Tibial nerve (tissue), 4 donors: ENCODE measurements around the gene IMP3. TPM values are rescaled to one million over a fixed set of nuclear protein-coding genes. Genes with fewer than 3 reads are reported as not detected.

Source experiments
- DNase-seq, 2 donors: peaks; one replicate each; pipeline ENCODE4 v3.0.0-alpha.2; 2019; ENCODE audit warnings: low spot score in 2 of 2
- H3K27ac ChIP-seq, 4 donors: fragments of 200-600 bp; sonication (generic) in 3 of 4; one replicate each; pipeline ENCODE4 v1.5.1; 2017 to 2019; ENCODE audit warnings: mild to moderate bottlenecking in 1 of 4
- H3K27me3 ChIP-seq, 2 donors: fragments of 200-600 bp; sonication (generic) in 1 of 2; one replicate each; pipeline versions ENCODE4 v1.5.1 to v1.6.0; 2017 to 2019
- H3K36me3 ChIP-seq, 3 donors: fragments of 200-600 bp; sonication (generic); one replicate each; pipeline ENCODE4 v1.5.1; 2018 to 2019
- H3K4me1 ChIP-seq, 4 donors: fragments of 200-600 bp; sonication (generic) in 3 of 4; one replicate each; pipeline ENCODE4 v1.5.1; 2017 to 2019
- H3K4me3 ChIP-seq, 4 donors: fragments of 200-600 bp; sonication (generic) in 3 of 4; one replicate each; pipeline ENCODE4 v1.5.1; 2017 to 2019; ENCODE audit warnings: mild to moderate bottlenecking in 1 of 4, moderate library complexity in 1 of 4
- H3K9me3 ChIP-seq, 4 donors: fragments of 200-600 bp; sonication (generic) in 3 of 4; one replicate each; pipeline ENCODE4 v1.5.1; 2017 to 2019
- CTCF ChIP-seq, 5 experiments: fragments of 200-600 bp in 3 of 5; fragments of 450-650 bp in 2 of 5; sonication (generic) in 3 of 5; IDR thresholded peaks; one replicate each; pipeline ENCODE4 v1.5.1; 2016 to 2019; ENCODE audit warnings: antibody characterized with exemption in 5 of 5, mild to moderate bottlenecking in 3 of 5, moderate library complexity in 2 of 5
- EP300 ChIP-seq, 2 donors: sonication (generic); formaldehyde crosslinking; IDR thresholded peaks; one replicate each; pipeline ENCODE4 v1.6.1; 2017; ENCODE audit warnings: antibody characterized with exemption in 2 of 2, mild to moderate bottlenecking in 1 of 2
- POLR2A ChIP-seq, 2 donors: fragments of 450-650 bp; IDR thresholded peaks; one replicate each; pipeline ENCODE4 v1.6.1; 2017; ENCODE audit warnings: antibody characterized with exemption in 2 of 2, mild to moderate bottlenecking in 2 of 2, moderate library complexity in 2 of 2
- WGBS, 2 donors: methylation state at CpG; one replicate each; pipeline ENCODE4 v1.1.5; 2018; 5-methylcytosine and 5-hydroxymethylcytosine counted together
- total RNA-seq, 4 donors: library from RNA; depleted of rRNA; stranded (reverse); fragments of >200 nt; gene quantifications; one replicate each; pipeline ENCODE4 v1.1.0, GENCODE V29; 2016

Gene IMP3
- total RNA-seq, 4 donors from 2014 or later = 163 to 179 (median 170) TPM

GRCh38 chr15:75676688-75677464, 36.9 kb upstream of the IMP3 start:
- WGBS, 2 donors = 83 to 90% methylated on average over 21 to 22 of the region's 30 CpGs
- no peaks in the 10 kb centered on the region for H3K9me3 ChIP-seq
- no peak for DNase-seq
- peaks cover 0 to 63% (median 2%) of the 10 kb centered on the region in 3 donors for H3K36me3 ChIP-seq
- no peak for TF ChIP-seq CTCF (IDR thresholded peaks at IDR 0.05)
- no peak for TF ChIP-seq POLR2A (IDR thresholded peaks at IDR 0.05)
- no peak for TF ChIP-seq EP300 (IDR thresholded peaks at IDR 0.05)
- no peaks in the 10 kb centered on the region for H3K27me3 ChIP-seq
- no peak overlapping the region for H3K4me3 ChIP-seq
- H3K27ac ChIP-seq = no peak overlapping the region
- peaks cover 0 to 48% (median 28%) of the 10 kb centered on the region in 4 donors for H3K4me1 ChIP-seq

GRCh38 chr15:75675579-75676404, 35.8 kb upstream of the IMP3 start:
- Histone ChIP-seq H3K9me3 (no peaks in the 10 kb centered on the region), H3K27me3 (no peaks in the 10 kb centered on the region), H3K27ac (peak overlapping the region in 3 of 4 donors; percentile 23 to 87 (median 75)), H3K4me3 (no peak overlapping the region), H3K36me3 (peaks cover 0 to 52% (median 2%) of the 10 kb centered on the region in 3 donors), H3K4me1 (peaks cover 0 to 58% (median 30%) of the 10 kb centered on the region in 4 donors)
- WGBS, 2 donors = 82 to 87% methylated on average over 12 to 34 of the region's 41 CpGs
- no peak for TF ChIP-seq POLR2A (IDR thresholded peaks at IDR 0.05)
- no peak for TF ChIP-seq EP300 (IDR thresholded peaks at IDR 0.05)
- TF ChIP-seq CTCF (IDR thresholded peaks at IDR 0.05) = no peak
- DNase-seq = no peak

GRCh38 chr15:75674366-75674765, 34.3 kb upstream of the IMP3 start:
- no peak overlapping the region for H3K4me3 ChIP-seq
- no peak for DNase-seq
- H3K27ac ChIP-seq = peak overlapping the region in 2 of 4 donors; percentile 86 to 87
- peaks cover 0 to 45% (median 2%) of the 10 kb centered on the region in 3 donors for H3K36me3 ChIP-seq
- 67% methylated on average over 1 to 3 of the region's 8 CpGs for WGBS, 2 donors
- peaks cover 0 to 58% (median 30%) of the 10 kb centered on the region in 4 donors for H3K4me1 ChIP-seq
- TF ChIP-seq EP300 (IDR thresholded peaks at IDR 0.05) (no peak), CTCF (IDR thresholded peaks at IDR 0.05) (no peak), POLR2A (IDR thresholded peaks at IDR 0.05) (no peak)
- H3K27me3 ChIP-seq = no peaks in the 10 kb centered on the region
- no peaks in the 10 kb centered on the region for H3K9me3 ChIP-seq

GRCh38 chr15:75673426-75674235, 33.6 kb upstream of the IMP3 start:
- TF ChIP-seq EP300 (IDR thresholded peaks at IDR 0.05) = peak in 1 of 2 donors; percentile 46
- TF ChIP-seq POLR2A (IDR thresholded peaks at IDR 0.05) = no peak
- no peaks in the 10 kb centered on the region for H3K27me3 ChIP-seq
- H3K27ac ChIP-seq = peak overlapping the region; percentile 43 to 87 (median 82)
- no peak overlapping the region for H3K4me3 ChIP-seq
- peaks cover 0 to 38% (median 2%) of the 10 kb centered on the region in 3 donors for H3K36me3 ChIP-seq
- 54 to 56% methylated on average over 6 to 9 of the region's 10 CpGs for WGBS, 2 donors
- no peaks in the 10 kb centered on the region for H3K9me3 ChIP-seq
- H3K4me1 ChIP-seq = peaks cover 0 to 58% (median 30%) of the 10 kb centered on the region in 4 donors
- DNase-seq = peak; percentile 80 to 82
